HG03159 (cell line): ENCODE results near the gene CNKSR1.
"Not testable (repeated sequence)": the region's sequence is repeated elsewhere in the genome, so short reads cannot be mapped to it uniquely, and the experiment has no call there.

Experiments used
- ATAC-seq: cut with Tn5 transposase; IDR thresholded peaks from one replicate; pipeline ENCODE4 v1.9.1; 2021; ENCODE audit warnings: mild to moderate bottlenecking, moderate library complexity; ENCODE audit not compliant: unreplicated experiment

Gene CNKSR1

DNA sequence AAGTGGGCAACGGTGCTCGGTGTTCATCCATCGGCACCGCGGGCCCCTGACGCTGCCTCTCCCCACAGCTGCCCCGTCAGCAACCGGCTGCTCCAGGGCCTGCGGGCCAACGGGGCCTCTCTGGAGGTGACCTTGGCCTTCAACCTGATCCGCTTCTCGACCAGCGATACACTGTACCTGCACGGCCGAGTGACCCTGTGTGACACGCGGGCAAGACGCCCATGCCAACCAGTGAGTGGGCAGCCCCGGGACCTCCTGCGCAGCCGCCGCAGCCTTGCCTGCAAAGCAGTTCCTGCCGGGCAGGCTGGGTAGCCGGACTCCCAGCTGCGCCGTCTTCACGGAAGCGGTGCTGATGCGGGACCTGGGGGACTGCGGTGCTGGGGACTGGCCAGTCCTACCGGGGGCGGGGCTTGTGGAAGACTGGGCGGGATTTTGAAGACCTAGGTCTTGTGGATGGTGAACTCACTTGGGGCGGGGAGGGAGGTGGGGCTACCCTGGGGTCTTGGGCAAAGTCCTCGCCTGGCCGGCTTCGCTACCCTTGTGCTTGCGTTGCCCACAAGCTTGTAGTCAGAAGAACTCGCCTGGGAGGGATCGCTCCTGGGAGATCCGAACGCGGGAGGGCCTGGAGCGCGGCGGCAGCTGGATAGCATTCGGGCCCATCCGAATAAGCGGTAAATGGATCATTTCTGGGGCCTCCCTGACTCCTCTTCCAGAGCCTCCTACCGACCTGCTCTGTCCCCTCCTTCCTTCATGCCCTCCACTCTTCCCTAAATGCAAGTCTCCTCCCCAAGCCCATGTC is 47.9 kb downstream of the CNKSR1 start:
- no peak for ATAC-seq

- ATAC-seq: not testable (repeated sequence)
Observed at GRCh38 chr1:26230682-26231081, 53.4 kb downstream of the CNKSR1 start.

DNA sequence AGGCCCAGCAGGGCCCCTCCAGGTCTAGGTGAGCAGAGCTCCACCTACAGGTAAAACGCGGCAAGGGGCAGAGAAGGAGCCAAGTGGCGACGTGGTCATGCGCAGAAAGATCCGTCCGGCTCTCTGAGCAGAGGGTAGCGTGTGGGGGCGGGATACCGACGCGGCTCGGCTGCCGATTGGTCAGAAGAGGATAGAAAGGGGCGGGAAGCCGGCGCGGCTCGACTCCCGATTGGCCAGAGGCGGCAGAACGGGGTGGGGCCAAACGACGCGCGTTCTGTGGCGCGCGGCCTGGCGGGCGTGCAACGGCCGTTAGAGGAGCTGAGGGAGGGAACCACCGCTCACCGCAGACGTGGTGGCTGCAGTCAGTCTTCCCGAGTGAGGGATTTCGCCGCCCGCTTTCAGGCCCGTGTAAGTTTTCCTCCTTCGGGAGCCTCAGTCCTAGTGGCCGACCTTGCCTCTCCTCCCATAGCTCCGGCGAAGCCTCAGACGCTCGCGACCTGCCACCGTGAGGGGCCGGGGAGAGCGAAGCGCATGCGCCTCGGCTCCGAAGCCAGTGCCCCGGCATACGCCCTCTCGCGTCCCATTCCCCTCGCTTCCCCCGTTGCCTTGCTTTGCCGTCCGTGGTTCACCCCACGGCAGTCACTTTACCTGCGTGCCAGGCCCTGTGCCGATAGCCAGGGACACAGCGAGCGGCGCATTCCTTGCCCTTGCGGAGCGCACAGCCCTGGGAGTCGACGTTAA is 56.8 kb downstream of the CNKSR1 start, which contains the start of gene CEP85:
CEP85 (plus strand) TSS at position 298 of the 741 bp plus-strand sequence. CDS start 5,584 bp downstream, outside the sequence.
- peak; percentile 88 for ATAC-seq

DNA sequence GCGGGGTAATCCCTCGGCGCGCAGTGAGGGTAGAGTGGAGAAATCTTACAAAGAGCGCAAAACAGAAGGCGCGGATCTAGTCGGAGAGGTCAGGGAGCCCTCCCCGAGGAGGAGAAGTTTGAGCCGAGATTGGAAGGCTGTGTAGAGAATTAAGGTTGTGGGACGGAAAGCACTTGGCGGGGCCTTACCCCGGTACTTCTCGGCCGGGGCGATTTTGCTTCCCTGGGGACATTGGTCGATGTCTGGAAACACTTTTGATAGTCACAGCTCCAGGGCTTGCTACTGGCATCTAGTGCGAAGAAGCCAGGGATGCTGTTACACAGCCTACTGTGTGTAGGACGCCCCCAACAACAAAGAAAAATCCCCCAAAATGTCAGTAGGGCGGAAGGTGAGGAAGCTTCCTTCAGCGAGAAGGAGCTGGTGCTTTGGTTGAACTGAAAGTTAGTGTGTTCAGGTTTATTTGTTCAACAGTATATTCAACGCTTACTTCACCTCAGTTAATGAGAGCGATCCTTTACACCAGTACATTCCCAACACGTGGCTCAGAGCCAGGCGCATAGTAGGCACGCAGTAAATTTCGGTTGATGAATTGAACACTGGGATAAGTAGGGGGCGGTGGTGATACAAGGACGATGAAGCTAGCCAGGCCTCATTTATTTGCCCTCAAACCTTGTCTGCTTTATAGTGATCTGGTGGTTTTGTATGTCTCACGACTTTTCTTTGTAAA is 57.5 kb downstream of the CNKSR1 start:
- ATAC-seq: no peak

DNA sequence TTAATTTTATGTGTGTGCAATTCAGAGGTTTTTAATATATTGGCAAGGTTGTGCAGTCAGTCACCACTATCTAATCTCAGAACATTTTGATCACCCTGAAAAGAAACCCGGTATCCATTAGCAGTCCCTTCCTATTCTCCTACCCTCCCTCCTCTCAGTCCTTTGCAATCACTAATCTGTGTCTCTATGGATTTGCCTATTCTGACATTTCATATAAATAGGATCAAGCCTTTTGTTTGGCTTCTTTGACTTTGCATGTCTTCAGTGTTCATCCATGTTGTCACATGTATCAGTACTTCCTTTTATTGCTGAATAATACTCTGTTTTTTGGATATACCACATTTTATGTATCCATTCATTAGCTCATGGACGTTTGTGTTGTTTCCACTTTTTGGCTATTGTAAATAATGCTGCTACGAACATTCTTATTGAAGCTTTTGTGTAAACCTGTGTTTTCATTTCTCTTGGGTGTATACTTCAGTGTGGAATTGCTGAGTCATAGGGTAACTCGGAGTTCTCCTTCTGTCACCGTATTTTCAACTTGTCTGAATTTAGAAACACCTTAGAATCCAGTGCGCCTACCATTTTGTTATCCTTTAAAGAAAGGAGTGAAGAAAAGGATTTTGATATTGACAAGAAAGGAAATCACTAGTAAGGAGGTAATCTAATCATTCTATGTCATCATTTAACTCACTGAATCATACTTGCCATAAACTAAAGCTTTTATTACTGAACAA is 60.1 kb downstream of the CNKSR1 start:
- ATAC-seq: no peak
